ENCODE measurements around the gene ZNF710.

ZNF710 gene

DNA sequence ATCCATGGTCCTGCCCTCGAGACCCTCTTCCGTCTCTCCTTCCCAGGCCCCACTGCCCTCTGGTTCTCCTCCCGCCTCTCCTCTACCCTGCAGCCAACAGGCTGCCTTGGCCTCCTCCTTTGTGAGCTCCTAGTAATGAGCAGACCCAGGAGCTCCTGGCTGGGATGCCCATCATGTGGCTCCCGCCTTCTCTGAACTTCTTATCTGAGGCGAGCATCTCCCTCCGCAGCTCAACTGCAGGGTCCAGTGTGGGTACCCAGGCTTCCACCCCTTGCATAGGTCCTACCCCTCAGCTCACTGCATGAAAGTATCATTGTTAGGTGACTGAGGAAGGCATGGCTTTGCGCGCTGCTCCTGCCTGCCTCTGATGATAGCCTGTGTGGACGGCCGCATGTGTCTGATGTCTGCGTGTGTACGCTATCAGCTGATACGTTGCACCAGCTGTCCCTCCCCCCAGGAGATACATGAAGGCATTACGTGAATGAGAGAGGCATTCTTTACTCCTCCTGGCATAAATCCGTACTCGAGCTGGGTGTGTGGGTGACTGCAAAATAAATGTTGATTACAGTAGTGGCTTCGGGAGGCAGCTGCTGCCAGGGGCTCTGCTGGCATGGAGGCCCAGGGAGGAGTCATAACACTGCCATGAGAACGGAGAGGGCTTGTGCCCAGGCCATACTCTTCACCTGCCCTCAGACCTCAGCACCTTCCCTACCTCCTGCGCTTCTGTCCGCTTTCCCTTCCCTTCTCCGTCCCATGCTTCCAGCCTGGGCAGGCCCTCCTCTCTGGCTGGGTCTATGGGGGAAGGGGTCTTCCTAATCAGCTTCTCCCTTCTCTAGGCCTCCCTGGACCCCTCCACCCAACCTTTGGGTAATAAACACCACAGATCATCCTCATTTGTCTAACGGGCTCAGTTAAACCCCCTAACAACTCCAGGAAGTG is 48.8 kb downstream of the ZNF710 start:
- H3K4me1 ChIP-seq (ENCODE audit: insufficient read depth, low read length) = peaks cover 10% of the 10 kb centered on the region; the same call in 1 of the 2 replicates
- no peaks in the 10 kb centered on the region for H3K27me3 ChIP-seq (ENCODE audit: insufficient read depth, low read length)
- H3K27ac ChIP-seq (ENCODE audit: low read depth, low read length) = no peak overlapping the region
- WGBS = 95% methylated on average over 22 of the region's 22 CpGs
- no peaks in the 10 kb centered on the region for H3K36me3 ChIP-seq (ENCODE audit: insufficient read depth, low read length)
- no peak overlapping the region for H3K9ac ChIP-seq (ENCODE audit: low read depth, low read length)
- no peaks in the 10 kb centered on the region for H3K9me3 ChIP-seq (ENCODE audit: insufficient read depth, low read depth, low read length)
- H3K4me3 ChIP-seq (ENCODE audit: low read length) = no peak overlapping the region

DNA sequence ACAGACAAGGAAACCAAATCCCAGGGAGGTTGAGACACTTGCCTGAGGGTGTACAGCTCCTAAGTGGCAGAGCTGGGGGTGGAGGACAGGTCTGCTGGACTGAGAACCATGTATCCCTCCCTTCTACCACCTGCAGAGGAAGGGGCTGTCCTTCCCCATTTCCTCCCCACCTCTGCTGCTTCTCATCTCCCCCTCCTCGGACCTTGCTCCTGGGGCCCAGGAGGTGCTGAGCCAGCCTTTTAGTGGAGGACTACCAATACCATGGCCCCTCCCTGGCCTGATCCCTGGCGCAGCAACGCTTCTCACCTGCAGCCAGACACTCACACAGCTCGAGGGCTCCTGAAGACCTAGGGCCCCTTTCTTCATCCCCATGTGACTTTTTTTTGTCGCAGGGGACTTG is 50.8 kb downstream of the ZNF710 start:
- no peaks in the 10 kb centered on the region for H3K27me3 ChIP-seq (ENCODE audit: insufficient read depth, low read length)
- H3K4me1 ChIP-seq (ENCODE audit: insufficient read depth, low read length) = peaks cover 10% of the 10 kb centered on the region; the same call in 1 of the 2 replicates
- WGBS = 81% methylated on average over 5 of the region's 5 CpGs
- no peaks in the 10 kb centered on the region for H3K36me3 ChIP-seq (ENCODE audit: insufficient read depth, low read length)
- H3K27ac ChIP-seq (ENCODE audit: low read depth, low read length) = no peak overlapping the region
- H3K9me3 ChIP-seq (ENCODE audit: insufficient read depth, low read depth, low read length) = no peaks in the 10 kb centered on the region
- H3K4me3 ChIP-seq (ENCODE audit: low read length) = no peak overlapping the region
- H3K9ac ChIP-seq (ENCODE audit: low read depth, low read length) = no peak overlapping the region

DNA sequence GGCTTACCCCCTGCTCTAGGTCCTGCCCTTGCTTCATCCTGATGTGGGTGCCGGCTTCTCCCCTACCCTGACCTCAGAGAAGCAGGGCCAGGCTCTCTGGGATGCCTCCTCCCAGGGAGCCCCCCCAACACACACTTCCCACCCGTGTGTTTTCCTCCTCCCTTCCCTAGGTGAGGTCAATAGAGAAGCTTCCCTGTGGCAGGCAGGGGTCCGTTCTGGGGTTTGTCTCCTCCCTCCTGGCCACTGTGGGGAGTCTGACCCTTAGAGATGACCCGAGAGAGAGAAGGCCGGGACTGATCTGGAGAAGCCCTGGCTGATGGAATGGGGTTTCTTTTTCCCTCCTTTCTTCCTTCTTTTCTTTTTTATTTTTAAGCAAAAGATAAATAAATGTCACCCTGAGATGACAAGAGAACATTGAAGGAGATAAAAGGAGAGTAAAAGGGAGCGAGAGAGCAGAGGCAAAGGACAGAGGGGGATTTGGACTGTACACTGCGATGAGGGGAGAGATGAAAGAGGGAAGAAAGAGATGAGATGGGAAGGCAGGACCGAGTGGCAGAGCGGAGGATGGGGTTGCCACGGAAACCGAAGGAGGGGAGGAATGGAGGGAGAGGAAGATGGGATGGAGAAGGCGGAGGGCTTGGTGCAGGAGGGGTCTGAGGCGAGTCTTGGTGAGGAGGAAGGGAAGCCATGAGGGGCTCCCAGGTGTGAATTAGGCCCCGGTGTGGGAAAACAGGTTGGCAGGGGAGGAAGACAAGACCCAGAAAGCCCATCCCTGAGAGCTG is 52.8 kb downstream of the ZNF710 start:
- 79% methylated on average over 12 of the region's 14 CpGs for WGBS
- Histone ChIP-seq H3K4me1 (ENCODE audit: insufficient read depth, low read length) (peaks cover 10% of the 10 kb centered on the region; the same call in 1 of the 2 replicates), H3K27me3 (ENCODE audit: insufficient read depth, low read length) (no peaks in the 10 kb centered on the region), H3K36me3 (ENCODE audit: insufficient read depth, low read length) (no peaks in the 10 kb centered on the region), H3K9me3 (ENCODE audit: insufficient read depth, low read depth, low read length) (no peaks in the 10 kb centered on the region), H3K27ac (ENCODE audit: low read depth, low read length) (no peak overlapping the region), H3K4me3 (ENCODE audit: low read length) (no peak overlapping the region), H3K9ac (ENCODE audit: low read depth, low read length) (peak overlapping the region; percentile 13; the same call in 1 of the 2 replicates)

DNA sequence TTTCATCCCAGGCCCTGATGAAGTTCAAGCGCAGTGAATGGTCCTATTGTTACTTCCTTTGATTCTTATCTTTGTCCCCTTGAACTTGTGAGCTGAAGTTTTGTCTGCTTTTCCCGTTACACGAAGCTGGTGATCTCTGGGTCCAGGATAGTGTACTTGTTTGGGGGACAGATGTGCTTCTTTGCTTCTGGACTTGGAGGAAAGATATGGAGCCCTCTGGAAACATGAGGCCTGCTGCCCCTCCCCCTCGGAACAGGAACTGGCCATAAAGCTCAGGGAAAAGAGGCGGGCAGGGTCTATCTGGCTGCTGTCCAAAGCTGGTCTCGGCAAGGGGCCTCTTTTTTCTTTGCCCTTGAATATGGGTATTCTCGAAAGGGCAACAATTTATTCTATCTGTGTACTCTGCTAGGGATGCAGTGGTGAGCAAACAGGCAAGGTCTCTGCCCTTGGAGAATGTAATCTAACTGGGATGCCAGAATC is 53.5 kb downstream of the ZNF710 start:
- peaks cover 17% of the 10 kb centered on the region for H3K4me1 ChIP-seq (ENCODE audit: insufficient read depth, low read length)
- no peak overlapping the region for H3K9ac ChIP-seq (ENCODE audit: low read depth, low read length)
- H3K27ac ChIP-seq (ENCODE audit: low read depth, low read length) = no peak overlapping the region
- H3K9me3 ChIP-seq (ENCODE audit: insufficient read depth, low read depth, low read length) = no peaks in the 10 kb centered on the region
- WGBS = 75% methylated on average over 7 of the region's 7 CpGs
- no peaks in the 10 kb centered on the region for H3K36me3 ChIP-seq (ENCODE audit: insufficient read depth, low read length)
- H3K27me3 ChIP-seq (ENCODE audit: insufficient read depth, low read length) = no peaks in the 10 kb centered on the region
- no peak overlapping the region for H3K4me3 ChIP-seq (ENCODE audit: low read length)

DNA sequence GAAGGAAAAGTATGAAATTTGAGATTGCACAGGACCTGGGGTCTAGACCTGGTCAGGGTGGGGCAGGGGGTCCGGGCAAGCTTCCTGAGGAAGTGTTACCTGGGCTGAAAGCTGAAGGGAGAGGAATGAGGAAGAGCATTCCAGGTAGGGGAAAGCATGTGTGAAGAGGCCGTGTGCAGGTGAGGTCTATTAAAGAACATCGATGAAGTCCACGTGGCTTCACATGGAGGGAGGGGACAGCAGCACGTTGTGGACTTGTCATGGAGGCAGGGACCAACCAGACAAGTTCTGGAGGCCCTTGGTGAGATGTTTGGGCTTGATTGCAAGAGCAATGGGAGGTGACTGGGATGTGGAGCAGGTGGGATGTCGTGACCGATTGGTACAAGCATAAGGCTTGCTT is 54.1 kb downstream of the ZNF710 start:
- no peak overlapping the region for H3K27ac ChIP-seq (ENCODE audit: low read depth, low read length)
- no peak overlapping the region for H3K9ac ChIP-seq (ENCODE audit: low read depth, low read length)
- WGBS = 89% methylated on average over 7 of the region's 7 CpGs
- no peak overlapping the region for H3K4me3 ChIP-seq (ENCODE audit: low read length)
- H3K9me3 ChIP-seq (ENCODE audit: insufficient read depth, low read depth, low read length) = no peaks in the 10 kb centered on the region
- H3K36me3 ChIP-seq (ENCODE audit: insufficient read depth, low read length) = no peaks in the 10 kb centered on the region
- H3K4me1 ChIP-seq (ENCODE audit: insufficient read depth, low read length) = peaks cover 18% of the 10 kb centered on the region
- no peaks in the 10 kb centered on the region for H3K27me3 ChIP-seq (ENCODE audit: insufficient read depth, low read length)

DNA sequence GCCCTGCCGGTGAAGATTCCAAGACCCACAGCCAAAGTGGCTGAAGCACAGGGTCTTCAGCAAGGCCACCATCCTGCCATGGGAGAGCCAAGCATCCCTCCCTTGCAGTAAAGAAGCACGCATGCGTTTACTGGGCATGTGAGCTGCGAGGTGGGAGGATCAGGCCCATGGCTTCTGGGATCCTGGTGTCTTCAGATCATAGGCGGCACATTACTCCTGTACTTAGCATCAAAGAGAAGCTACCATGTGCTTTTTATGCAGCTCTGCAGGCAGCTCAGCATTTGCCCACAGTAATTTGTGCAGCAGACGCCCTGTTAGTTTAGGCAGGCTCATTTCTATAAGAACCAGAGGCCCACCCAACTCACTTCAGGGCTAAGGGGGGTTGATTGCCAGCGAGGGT is 55.4 kb downstream of the ZNF710 start:
- Histone ChIP-seq H3K36me3 (ENCODE audit: insufficient read depth, low read length) (no peaks in the 10 kb centered on the region), H3K4me1 (ENCODE audit: insufficient read depth, low read length) (peaks cover 22% of the 10 kb centered on the region), H3K27me3 (ENCODE audit: insufficient read depth, low read length) (no peaks in the 10 kb centered on the region), H3K9me3 (ENCODE audit: insufficient read depth, low read depth, low read length) (no peaks in the 10 kb centered on the region), H3K27ac (ENCODE audit: low read depth, low read length) (no peak overlapping the region), H3K9ac (ENCODE audit: low read depth, low read length) (no peak overlapping the region), H3K4me3 (ENCODE audit: low read length) (no peak overlapping the region)
- 84% methylated on average over 7 of the region's 7 CpGs for WGBS

DNA sequence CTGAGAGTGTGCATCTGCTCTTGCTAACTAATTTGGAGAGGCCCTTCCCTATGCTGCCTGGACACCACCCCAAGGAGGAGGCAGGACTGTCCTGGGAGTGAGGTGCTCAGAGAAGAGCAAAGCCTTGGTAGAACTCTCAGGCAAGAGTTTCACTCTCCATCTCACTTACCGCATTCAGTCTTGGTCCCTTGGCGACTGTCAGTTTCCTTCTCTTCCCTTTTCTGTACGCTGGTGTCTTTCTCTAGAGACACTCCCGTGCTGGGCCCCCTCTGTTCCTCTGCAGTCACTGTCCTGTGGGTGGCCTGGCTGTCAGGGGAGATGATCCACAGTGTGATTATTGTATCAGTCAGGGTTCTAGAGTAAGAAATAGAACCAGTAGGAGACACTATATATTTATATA is 57.2 kb downstream of the ZNF710 start:
- no peak overlapping the region for H3K4me3 ChIP-seq (ENCODE audit: low read length)
- H3K9me3 ChIP-seq (ENCODE audit: insufficient read depth, low read depth, low read length) = no peaks in the 10 kb centered on the region
- peaks cover 39% of the 10 kb centered on the region for H3K4me1 ChIP-seq (ENCODE audit: insufficient read depth, low read length)
- no peaks in the 10 kb centered on the region for H3K27me3 ChIP-seq (ENCODE audit: insufficient read depth, low read length)
- 92% methylated on average over 4 of the region's 4 CpGs for WGBS
- no peak overlapping the region for H3K27ac ChIP-seq (ENCODE audit: low read depth, low read length)
- H3K9ac ChIP-seq (ENCODE audit: low read depth, low read length) = no peak overlapping the region
- no peaks in the 10 kb centered on the region for H3K36me3 ChIP-seq (ENCODE audit: insufficient read depth, low read length)

DNA sequence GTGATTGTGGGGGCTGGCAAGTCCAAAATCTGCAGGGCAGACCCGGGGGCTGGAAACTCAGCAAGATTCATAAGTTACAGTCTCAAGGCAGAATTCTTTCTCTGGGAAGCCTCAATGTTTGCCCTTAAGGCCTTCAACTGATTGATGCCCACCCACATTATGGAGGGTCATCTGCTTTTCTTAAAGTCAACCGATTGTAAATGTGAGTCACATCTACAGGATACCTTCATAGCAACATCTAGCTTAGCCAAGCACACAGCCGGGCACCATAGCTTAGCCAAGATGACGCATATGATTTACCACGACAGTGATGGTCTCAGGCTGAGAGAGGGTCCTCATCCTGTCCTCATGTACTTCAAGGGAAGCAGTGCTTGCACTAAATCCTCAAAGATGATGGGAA is 57.7 kb downstream of the ZNF710 start:
- Histone ChIP-seq H3K9ac (ENCODE audit: low read depth, low read length) (no peak overlapping the region), H3K4me1 (ENCODE audit: insufficient read depth, low read length) (peaks cover 42% of the 10 kb centered on the region), H3K27ac (ENCODE audit: low read depth, low read length) (peak overlapping the region; percentile 72; the same call in 1 of the 2 replicates), H3K36me3 (ENCODE audit: insufficient read depth, low read length) (no peaks in the 10 kb centered on the region), H3K9me3 (ENCODE audit: insufficient read depth, low read depth, low read length) (no peaks in the 10 kb centered on the region), H3K27me3 (ENCODE audit: insufficient read depth, low read length) (no peaks in the 10 kb centered on the region), H3K4me3 (ENCODE audit: low read length) (no peak overlapping the region)
- WGBS = 96% methylated on average over 5 of the region's 5 CpGs

DNA sequence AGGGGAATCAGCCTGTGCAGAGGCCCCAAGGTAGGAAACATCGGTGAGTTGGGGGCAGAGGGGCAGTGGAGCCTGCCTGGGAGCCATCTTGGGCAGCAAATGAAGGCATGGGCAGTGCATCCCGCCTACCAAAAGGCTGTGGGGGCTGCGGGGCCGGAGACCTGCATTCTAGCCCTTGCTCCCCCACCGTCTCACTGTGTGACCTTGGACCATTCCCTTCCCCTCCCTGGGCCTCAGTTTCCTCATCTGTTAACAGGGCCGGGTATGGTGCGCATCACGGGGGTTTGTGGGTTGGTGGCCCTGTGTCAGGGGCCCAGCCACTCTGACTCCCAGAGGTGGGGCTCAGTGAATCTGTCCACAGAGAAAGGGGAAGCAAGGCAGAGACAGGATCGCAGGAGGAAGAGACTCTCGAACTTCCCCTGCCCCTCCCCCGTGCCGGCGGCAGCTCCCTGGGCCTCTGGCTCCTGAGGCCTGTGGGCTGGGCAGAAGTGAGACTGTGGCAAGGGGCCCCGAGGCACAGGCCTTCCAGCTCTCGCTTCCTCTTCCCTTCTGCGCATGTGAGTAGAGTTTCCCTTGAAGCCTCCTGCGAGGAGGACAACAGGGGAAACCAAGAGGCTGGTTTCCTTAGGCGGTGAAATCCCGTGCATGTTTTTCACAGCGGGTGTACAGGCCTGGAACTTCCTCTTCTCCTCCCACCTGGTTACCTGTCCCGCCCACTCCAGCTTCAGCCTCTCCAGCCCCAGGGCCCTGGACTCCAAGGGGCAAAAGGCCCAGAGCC is 58.3 kb downstream of the ZNF710 start:
- no peak overlapping the region for H3K4me3 ChIP-seq (ENCODE audit: low read length)
- H3K4me1 ChIP-seq (ENCODE audit: insufficient read depth, low read length) = peaks cover 43% of the 10 kb centered on the region
- H3K9ac ChIP-seq (ENCODE audit: low read depth, low read length) = 0 out of 2 replicates have a peak overlapping the region, but pooled peaks have one; percentile 1
- peak overlapping the region; percentile 72 for H3K27ac ChIP-seq (ENCODE audit: low read depth, low read length)
- 40% methylated on average over 21 of the region's 21 CpGs for WGBS
- no peaks in the 10 kb centered on the region for H3K9me3 ChIP-seq (ENCODE audit: insufficient read depth, low read depth, low read length)
- no peaks in the 10 kb centered on the region for H3K36me3 ChIP-seq (ENCODE audit: insufficient read depth, low read length)
- H3K27me3 ChIP-seq (ENCODE audit: insufficient read depth, low read length) = no peaks in the 10 kb centered on the region

DNA sequence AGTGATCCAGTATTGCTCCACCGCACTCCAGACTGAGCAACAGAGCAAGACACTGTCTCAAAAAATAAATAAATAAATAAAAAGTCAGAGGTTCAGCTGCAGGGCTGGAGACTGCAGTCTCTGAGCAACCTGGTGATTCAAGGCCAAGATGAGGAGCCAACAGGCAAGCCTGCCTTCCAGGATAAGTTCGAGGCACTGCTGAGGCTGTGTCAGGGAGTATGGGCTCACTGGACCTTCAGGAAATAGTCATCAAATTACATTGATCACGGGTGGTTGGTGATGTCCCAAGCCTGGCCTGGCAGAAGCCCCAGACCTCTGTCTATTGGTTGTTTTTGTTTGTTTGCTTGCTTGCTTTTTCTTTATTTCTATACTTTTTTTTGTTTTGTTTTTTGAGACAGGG is 59.7 kb downstream of the ZNF710 start:
- Histone ChIP-seq H3K4me1 (ENCODE audit: insufficient read depth, low read length) (peaks cover 47% of the 10 kb centered on the region), H3K4me3 (ENCODE audit: low read length) (no peak overlapping the region), H3K9ac (ENCODE audit: low read depth, low read length) (no peak overlapping the region), H3K9me3 (ENCODE audit: insufficient read depth, low read depth, low read length) (no peaks in the 10 kb centered on the region), H3K36me3 (ENCODE audit: insufficient read depth, low read length) (no peaks in the 10 kb centered on the region), H3K27ac (ENCODE audit: low read depth, low read length) (no peak overlapping the region), H3K27me3 (ENCODE audit: insufficient read depth, low read length) (no peaks in the 10 kb centered on the region)
- 82% methylated on average over 3 of the region's 3 CpGs for WGBS
